Parathyroid adenoma (tissue), 2 donors: Measurements from ENCODE around the gene NT5DC2.

Source experiments
- H2AFZ ChIP-seq: fragments of 300-600 bp; sonication (generic); one replicate; pipeline ENCODE4 v1.7.0; 2017; ENCODE audit warnings: antibody characterized with exemption, mild to moderate bottlenecking
- H3K27ac ChIP-seq: fragments of 300-600 bp; sonication (generic); one replicate; pipeline ENCODE4 v1.7.0; 2017
- H3K27me3 ChIP-seq: fragments of 300-600 bp; sonication (generic); one replicate; pipeline ENCODE4 v1.7.0; 2017; ENCODE audit warnings: low read length; ENCODE audit not compliant: control insufficient read depth, insufficient read depth
- H3K36me3 ChIP-seq: fragments of 300-600 bp; sonication (generic); one replicate; pipeline ENCODE4 v1.7.0; 2017; ENCODE audit warnings: low read length; ENCODE audit not compliant: control insufficient read depth, insufficient read depth
- H3K4me1 ChIP-seq: fragments of 300-600 bp; sonication (generic); one replicate; pipeline ENCODE4 v1.7.0; 2017; ENCODE audit warnings: control low read depth
- H3K4me2 ChIP-seq: fragments of 300-600 bp; sonication (generic); one replicate; pipeline ENCODE4 v1.7.0; 2017; ENCODE audit warnings: low read length
- H3K4me3 ChIP-seq: fragments of 300-600 bp; sonication (generic); one replicate; pipeline ENCODE4 v1.7.0; 2017; ENCODE audit warnings: low read depth, low read length
- H3K79me2 ChIP-seq: fragments of 300-600 bp; sonication (generic); one replicate; pipeline ENCODE4 v1.7.0; 2017; ENCODE audit warnings: control low read depth
- H3K9ac ChIP-seq: fragments of 300-600 bp; sonication (generic); one replicate; pipeline ENCODE4 v1.7.0; 2017; ENCODE audit warnings: mild to moderate bottlenecking
- H3K9me3 ChIP-seq: fragments of 300-600 bp; sonication (generic); one replicate; pipeline ENCODE4 v1.7.0; 2017; ENCODE audit warnings: low read length; ENCODE audit not compliant: control insufficient read depth
- TF ChIP-seq, protein P1 (sequence below): fragments of 300-600 bp; sonication (generic); IDR thresholded peaks from one replicate; pipeline ENCODE4 v1.7.0; 2017; ENCODE audit warnings: antibody characterized with exemption, mild to moderate bottlenecking
- donor health status: primary hyperparathyroidism.

Gene NT5DC2

GRCh38 chr3:52477076-52477795 is 56.4 kb downstream of the NT5DC2 start:
- TF ChIP-seq, protein P1, sequence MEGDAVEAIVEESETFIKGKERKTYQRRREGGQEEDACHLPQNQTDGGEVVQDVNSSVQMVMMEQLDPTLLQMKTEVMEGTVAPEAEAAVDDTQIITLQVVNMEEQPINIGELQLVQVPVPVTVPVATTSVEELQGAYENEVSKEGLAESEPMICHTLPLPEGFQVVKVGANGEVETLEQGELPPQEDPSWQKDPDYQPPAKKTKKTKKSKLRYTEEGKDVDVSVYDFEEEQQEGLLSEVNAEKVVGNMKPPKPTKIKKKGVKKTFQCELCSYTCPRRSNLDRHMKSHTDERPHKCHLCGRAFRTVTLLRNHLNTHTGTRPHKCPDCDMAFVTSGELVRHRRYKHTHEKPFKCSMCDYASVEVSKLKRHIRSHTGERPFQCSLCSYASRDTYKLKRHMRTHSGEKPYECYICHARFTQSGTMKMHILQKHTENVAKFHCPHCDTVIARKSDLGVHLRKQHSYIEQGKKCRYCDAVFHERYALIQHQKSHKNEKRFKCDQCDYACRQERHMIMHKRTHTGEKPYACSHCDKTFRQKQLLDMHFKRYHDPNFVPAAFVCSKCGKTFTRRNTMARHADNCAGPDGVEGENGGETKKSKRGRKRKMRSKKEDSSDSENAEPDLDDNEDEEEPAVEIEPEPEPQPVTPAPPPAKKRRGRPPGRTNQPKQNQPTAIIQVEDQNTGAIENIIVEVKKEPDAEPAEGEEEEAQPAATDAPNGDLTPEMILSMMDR, result no peak
- H3K27me3 ChIP-seq, result no peaks in the 10 kb centered on the region
- H3K4me1 ChIP-seq, result no peaks in the 10 kb centered on the region
- no peak overlapping the region for H3K27ac ChIP-seq
- H2AFZ ChIP-seq, result no peak overlapping the region
- H3K9ac ChIP-seq, result no peak overlapping the region
- H3K36me3 ChIP-seq, result no peaks in the 10 kb centered on the region
- H3K79me2 ChIP-seq, result no peaks in the 10 kb centered on the region
- no peak overlapping the region for H3K4me3 ChIP-seq
- no peak overlapping the region for H3K4me2 ChIP-seq
- H3K9me3 ChIP-seq, result no peaks in the 10 kb centered on the region
